ENCODE measurements around the gene FBXW4. TPM values are rescaled to one million over a fixed set of nuclear protein-coding genes. Genes with fewer than 3 reads are reported as not detected.
A peak's percentile ranks its signal among the peaks of the same experiment; 100 is the strongest.

The FBXW4 gene
- total RNA-seq, 4 donors from 2014 or later: 48.2 to 83.6 (median 71.3) TPM

DNA sequence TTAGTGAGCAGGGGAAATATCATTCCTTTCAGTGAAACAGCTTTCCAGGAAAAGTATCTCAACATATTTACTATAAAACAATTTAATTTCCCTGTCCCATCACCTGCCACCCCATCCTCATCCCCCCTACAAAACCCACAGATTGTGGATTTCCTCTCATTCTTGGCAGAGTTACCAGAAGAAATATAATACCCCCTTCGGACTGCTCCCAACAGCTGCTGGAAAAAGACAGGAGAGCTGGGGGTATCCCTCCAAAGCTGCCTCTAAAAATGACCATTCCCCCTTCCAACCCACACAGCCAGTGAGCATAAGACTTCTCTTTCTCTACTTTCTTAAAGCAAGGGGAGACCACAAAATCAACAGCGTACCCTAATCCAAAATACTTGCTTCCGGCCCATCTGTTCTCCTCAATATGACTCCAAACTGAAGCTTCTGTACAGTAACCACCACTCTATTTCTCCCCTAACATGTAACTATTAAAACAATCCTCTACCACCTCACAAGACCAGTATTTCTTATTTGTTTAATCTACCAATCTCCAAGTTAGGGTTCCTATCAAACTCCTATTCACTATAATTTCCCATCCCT lies 7.8 kb downstream of the FBXW4 start:
- TF ChIP-seq EP300 (IDR thresholded peaks at IDR 0.05): no peak
- TF ChIP-seq POLR2A (IDR thresholded peaks at IDR 0.05): no peak
- TF ChIP-seq, protein P1, sequence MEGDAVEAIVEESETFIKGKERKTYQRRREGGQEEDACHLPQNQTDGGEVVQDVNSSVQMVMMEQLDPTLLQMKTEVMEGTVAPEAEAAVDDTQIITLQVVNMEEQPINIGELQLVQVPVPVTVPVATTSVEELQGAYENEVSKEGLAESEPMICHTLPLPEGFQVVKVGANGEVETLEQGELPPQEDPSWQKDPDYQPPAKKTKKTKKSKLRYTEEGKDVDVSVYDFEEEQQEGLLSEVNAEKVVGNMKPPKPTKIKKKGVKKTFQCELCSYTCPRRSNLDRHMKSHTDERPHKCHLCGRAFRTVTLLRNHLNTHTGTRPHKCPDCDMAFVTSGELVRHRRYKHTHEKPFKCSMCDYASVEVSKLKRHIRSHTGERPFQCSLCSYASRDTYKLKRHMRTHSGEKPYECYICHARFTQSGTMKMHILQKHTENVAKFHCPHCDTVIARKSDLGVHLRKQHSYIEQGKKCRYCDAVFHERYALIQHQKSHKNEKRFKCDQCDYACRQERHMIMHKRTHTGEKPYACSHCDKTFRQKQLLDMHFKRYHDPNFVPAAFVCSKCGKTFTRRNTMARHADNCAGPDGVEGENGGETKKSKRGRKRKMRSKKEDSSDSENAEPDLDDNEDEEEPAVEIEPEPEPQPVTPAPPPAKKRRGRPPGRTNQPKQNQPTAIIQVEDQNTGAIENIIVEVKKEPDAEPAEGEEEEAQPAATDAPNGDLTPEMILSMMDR (IDR thresholded peaks at IDR 0.05): no peak
- no peak for TF ChIP-seq POLR2AphosphoS5 (IDR thresholded peaks at IDR 0.05)
- Histone ChIP-seq H3K9me3 (no peaks in the 10 kb centered on the region), H3K36me3 (no peaks in the 10 kb centered on the region), H3K4me1 (peaks cover 26% of the 10 kb centered on the region), H3K27me3 (no peaks in the 10 kb centered on the region), H3K4me3 (no peak overlapping the region), H3K27ac (no peak overlapping the region)
- 84% methylated on average over 3 of the region's 3 CpGs for WGBS
- no peak for DNase-seq (ENCODE audit: low spot score in 2 of 2)

DNA sequence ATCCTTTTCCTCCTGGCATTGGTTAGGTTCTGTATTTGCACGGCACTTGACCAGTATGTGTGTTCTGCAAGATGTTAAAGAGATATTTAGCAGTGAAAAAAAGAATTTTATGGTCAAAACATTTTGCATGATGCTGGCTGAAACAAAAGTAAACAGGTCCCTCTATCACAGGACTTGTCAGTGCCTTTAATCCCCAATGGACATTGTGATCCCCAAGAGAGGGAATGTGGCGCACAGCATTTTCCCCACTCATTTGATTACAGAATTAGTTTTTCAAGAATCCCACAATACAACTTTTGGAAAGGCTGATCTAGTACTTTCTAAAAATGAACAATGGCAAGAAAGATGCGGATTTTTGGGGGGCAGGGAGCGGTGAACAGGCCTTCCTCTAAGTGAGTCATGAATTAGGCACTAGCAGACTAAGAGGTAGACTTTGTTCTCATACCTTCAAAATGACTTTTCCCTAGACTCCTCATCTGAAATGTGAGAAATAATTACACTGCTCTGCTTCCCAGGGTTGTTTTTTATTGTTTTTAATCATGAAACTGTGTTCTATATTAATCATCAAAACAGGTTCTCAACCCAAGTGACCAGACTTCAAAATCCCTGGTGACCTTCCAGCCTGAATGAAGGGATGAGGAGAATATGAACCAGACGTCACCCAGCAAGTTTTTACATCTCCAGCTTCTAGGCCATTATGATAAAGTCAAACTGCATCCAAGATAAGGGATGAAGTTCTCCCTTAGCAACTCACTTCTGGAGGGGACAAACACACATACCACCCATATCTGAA lies 8.6 kb downstream of the FBXW4 start:
- Histone ChIP-seq H3K36me3 (no peaks in the 10 kb centered on the region), H3K4me1 (peaks cover 25% of the 10 kb centered on the region), H3K27ac (no peak overlapping the region), H3K4me3 (no peak overlapping the region), H3K27me3 (no peaks in the 10 kb centered on the region), H3K9me3 (no peaks in the 10 kb centered on the region)
- DNase-seq (ENCODE audit: low spot score in 2 of 2): no peak
- TF ChIP-seq, protein P1 (IDR thresholded peaks at IDR 0.05): no peak
- WGBS: 87% methylated on average over 5 of the region's 5 CpGs

DNA sequence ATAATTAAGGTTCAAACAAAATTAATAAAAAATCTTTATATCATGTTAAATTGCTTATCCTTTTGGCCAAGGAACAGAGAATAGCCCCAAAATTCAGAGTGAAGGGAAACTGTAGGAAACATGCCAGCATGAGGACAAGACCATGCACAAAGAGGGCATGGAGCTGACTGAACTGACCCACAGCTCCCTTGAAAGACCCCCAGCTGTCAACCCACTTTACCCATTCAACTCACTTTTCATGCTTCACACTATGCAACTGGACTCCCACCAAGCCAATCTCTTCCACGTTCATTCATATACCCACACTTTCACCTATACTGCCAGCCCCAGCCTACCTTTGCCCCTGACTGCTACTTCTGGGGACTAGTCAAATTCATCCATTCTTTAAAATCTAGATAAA lies 10.2 kb downstream of the FBXW4 start:
- H3K9me3 ChIP-seq: no peaks in the 10 kb centered on the region
- TF ChIP-seq POLR2AphosphoS5 (IDR thresholded peaks at IDR 0.05) (no peak), EP300 (IDR thresholded peaks at IDR 0.05) (no peak), POLR2A (IDR thresholded peaks at IDR 0.05) (no peak)
- TF ChIP-seq, protein P1 (IDR thresholded peaks at IDR 0.05): no peak
- no peaks in the 10 kb centered on the region for H3K36me3 ChIP-seq
- no peak overlapping the region for H3K27ac ChIP-seq
- no peak overlapping the region for H3K4me3 ChIP-seq
- WGBS: 91% methylated on average over 1 of the region's 1 CpG
- DNase-seq (ENCODE audit: low spot score in 2 of 2): no peak
- peaks cover 17% of the 10 kb centered on the region for H3K4me1 ChIP-seq
- no peaks in the 10 kb centered on the region for H3K27me3 ChIP-seq

DNA sequence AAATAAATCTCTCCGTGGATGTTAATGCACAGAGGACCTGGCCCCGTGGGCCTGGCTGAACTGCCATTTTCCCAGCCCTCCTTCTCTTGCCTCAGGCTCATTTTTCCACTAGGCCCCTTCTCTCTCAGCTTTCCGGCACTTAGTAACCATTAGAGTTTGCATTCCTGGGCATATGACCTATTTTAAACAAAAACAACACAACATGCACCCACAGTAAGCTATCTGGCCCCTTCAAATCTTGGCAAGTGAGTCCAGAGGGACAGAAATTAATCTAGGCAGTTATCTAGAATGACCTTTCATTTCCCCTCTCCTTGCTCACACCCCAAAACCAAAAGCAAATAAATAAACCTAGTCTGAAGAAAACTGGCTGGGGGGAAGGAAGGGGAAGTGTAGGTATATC lies 11.7 kb downstream of the FBXW4 start:
- DNase-seq (ENCODE audit: low spot score in 2 of 2): no peak
- Histone ChIP-seq H3K27me3 (no peaks in the 10 kb centered on the region), H3K4me1 (peaks cover 13% of the 10 kb centered on the region), H3K27ac (no peak overlapping the region), H3K4me3 (no peak overlapping the region), H3K36me3 (no peaks in the 10 kb centered on the region), H3K9me3 (no peaks in the 10 kb centered on the region)
- TF ChIP-seq, protein P1 (IDR thresholded peaks at IDR 0.05): no peak
- TF ChIP-seq POLR2AphosphoS5 (IDR thresholded peaks at IDR 0.05) (no peak), POLR2A (IDR thresholded peaks at IDR 0.05) (no peak), EP300 (IDR thresholded peaks at IDR 0.05) (no peak)
- WGBS: 93% methylated on average over 3 of the region's 3 CpGs

DNA sequence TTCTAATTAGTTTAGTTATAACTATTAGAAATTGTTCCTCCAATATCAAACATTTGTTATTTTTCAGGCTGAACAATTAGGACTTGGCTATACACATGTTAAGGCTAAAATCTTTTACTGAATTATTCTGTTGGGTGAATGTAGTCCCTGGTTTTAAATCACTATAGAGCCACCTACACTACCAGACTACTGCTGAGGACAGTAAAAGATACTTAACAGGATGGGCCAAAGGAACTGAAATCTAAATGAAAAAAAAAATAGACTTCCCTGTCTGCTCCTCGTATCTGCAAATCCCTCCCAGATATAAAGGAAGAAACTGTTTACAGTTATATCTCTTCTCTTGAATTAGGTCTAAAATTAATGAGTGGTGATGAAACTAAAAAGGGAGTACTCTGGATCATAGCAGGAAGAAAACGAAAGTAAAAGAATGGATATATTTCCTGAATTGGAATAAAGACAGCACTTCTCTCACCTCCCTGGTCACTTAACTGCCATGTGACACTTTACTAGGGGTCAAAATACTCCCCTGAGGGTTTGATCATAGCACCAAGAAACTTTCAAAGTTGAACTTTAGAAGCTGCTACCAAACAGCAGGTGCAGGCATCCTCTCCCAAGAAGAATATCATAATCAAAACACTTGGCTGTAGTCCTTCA lies 12.7 kb downstream of the FBXW4 start:
- Histone ChIP-seq H3K4me3 (peak overlapping the region; percentile 7), H3K4me1 (peaks cover 13% of the 10 kb centered on the region), H3K27ac (no peak overlapping the region), H3K27me3 (no peaks in the 10 kb centered on the region), H3K9me3 (no peaks in the 10 kb centered on the region), H3K36me3 (no peaks in the 10 kb centered on the region)
- WGBS: 15% methylated on average over 2 of the region's 2 CpGs
- DNase-seq (ENCODE audit: low spot score in 2 of 2): no peak
- no peak for TF ChIP-seq EP300 (IDR thresholded peaks at IDR 0.05)

All from suprapubic skin (tissue), 4 donors.